ENCODE data around the gene UNC5A.

UNC5A gene

DNA sequence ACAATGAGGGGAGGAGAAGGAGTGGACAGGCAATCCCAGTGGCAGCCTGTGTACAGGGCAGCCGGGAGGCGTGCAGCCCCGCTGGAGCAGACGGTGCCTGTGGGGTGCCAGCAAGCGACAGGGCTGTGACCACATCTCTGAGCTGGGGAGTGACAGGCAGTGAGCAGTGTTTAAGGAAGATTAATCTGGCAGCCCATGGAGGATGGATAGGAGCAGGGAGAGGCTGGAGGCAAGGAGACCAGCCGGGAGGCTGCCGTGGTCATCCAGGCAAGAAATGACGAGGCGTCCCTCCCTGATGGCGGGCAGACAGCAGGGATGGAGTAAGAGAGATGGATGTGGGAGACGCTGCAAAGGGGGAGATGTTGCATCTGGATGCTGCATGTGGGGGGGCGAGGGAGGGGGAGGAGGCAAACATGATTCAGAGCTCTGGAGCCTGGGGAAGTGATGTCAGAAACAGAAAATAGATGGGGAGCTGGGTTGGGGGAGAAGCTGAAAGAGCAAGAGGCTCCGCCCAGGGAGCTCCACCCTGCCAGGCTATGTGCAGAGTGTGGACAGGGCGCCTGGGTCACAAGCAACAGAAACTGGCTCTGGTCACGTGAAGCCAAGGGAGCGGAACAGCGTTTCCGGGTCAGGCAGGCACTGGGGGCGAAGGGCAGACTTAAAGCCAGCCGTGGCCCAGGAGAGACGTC is 12.6 kb downstream of the UNC5A start:
- TF ChIP-seq, protein P1, sequence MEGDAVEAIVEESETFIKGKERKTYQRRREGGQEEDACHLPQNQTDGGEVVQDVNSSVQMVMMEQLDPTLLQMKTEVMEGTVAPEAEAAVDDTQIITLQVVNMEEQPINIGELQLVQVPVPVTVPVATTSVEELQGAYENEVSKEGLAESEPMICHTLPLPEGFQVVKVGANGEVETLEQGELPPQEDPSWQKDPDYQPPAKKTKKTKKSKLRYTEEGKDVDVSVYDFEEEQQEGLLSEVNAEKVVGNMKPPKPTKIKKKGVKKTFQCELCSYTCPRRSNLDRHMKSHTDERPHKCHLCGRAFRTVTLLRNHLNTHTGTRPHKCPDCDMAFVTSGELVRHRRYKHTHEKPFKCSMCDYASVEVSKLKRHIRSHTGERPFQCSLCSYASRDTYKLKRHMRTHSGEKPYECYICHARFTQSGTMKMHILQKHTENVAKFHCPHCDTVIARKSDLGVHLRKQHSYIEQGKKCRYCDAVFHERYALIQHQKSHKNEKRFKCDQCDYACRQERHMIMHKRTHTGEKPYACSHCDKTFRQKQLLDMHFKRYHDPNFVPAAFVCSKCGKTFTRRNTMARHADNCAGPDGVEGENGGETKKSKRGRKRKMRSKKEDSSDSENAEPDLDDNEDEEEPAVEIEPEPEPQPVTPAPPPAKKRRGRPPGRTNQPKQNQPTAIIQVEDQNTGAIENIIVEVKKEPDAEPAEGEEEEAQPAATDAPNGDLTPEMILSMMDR (IDR thresholded peaks at IDR 0.05; ENCODE audit: insufficient read depth, low read length, missing control alignments) = no peak
- ChIA-PET CTCF (no interaction called here), POLR2A (no interaction called here)
- H3K4me3 ChIP-seq (ENCODE audit: low read depth, low read length) = no peak overlapping the region
- DNase-seq (ENCODE audit: low read depth, low spot score) = no peak

DNA sequence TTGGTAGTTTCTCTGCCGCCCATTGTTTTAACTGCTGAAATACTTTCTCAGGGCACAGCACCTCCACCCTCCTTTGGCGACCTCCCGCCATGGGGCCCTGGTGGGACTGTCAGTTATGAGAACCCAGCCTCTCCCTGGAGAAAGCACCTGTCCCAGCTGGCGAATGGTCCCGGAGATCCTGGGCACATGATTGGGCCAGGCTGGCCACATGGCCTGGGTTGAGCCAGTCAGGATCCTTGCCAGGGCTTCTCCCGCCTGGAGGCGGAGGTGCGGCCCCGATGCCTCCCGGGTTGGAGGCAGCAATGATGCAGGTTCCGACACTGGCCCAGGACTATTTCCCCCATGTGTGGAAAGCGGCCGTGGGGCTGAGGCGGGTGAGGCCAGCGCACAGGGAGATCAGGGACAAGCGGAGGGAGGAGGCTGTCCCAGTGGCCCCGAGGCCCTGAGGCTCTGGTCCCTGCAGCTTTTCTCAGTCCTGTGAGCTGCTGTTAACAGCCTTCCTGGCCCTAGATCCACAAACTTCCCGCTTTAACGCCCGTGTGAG is 13.6 kb downstream of the UNC5A start:
- DNase-seq (ENCODE audit: low read depth, low spot score) = no peak
- TF ChIP-seq, protein P1 (IDR thresholded peaks at IDR 0.05; ENCODE audit: insufficient read depth, low read length, missing control alignments) = no peak
- ChIA-PET CTCF (no interaction called here), POLR2A (no interaction called here)
- H3K4me3 ChIP-seq (ENCODE audit: low read depth, low read length) = no peak overlapping the region

DNA sequence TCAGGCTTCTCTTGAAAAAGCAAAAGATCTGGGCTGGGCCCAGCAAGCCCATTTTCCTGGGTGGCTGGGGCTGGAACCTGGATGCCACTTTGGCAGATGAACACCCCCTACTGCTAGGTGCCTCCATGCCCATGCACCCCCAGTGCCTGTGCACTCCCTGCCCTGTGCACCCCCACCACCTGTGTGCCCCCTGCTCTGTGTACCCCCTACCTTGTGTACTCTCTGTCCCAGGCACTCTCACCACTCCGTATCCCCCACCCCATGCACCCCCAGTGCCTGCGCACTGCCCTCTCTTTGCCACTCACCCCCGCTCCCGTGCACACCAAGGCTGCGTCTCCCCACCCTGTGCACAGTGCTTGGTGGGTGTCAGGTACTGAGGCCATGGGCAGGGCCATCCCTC is 14.2 kb downstream of the UNC5A start:
- TF ChIP-seq, protein P1 (IDR thresholded peaks at IDR 0.05; ENCODE audit: insufficient read depth, low read length, missing control alignments) = no peak
- DNase-seq (ENCODE audit: low read depth, low spot score) = no peak
- CTCF ChIA-PET = no interaction called here
- no peak overlapping the region for H3K4me3 ChIP-seq (ENCODE audit: low read depth, low read length)
- POLR2A ChIA-PET = no interaction called here

DNA sequence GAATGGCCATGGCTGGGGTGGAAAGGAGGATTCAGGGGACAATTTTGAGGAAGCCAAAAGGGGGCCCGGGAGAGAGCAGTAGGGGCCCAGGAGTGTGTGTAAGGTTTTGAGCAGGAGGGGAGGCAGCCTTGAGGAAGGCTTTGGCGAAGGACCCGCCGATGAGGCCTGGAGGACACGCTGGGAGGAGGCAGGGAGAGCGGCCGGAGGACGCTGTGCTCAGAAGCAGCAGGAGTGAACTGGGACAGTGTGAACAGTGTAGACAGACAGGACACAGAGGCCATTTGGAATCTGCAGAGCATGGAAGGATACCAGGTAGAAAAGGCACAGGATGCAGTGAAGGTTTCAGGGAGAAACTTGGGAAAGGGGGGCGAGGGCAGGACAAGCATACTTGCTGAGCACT is 14.9 kb downstream of the UNC5A start:
- H3K4me3 ChIP-seq (ENCODE audit: low read depth, low read length) = no peak overlapping the region
- TF ChIP-seq, protein P1 (IDR thresholded peaks at IDR 0.05; ENCODE audit: insufficient read depth, low read length, missing control alignments) = no peak
- no peak for DNase-seq (ENCODE audit: low read depth, low spot score)
- ChIA-PET CTCF (no interaction called here), POLR2A (no interaction called here)

DNA sequence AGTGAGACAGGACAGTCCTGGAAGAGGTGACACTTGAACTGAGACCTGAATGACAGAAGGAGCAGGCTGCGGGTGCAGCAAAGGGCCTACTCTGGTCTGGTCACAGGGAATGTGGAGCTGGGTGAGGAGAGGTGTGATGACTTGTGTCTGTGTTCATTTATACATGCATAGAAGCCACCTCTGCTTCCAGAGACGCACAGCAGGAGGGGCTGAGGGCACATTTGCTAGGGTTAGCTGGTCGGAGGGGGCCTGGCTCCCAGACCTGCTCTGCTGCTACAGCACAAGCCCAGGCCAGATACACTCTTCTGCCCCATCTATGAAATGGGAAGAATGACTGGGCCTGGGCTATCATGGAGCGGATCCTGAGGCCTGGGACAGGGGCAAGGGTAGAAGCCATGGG is 15.6 kb downstream of the UNC5A start:
- ChIA-PET CTCF (no interaction called here), POLR2A (no interaction called here)
- no peak for DNase-seq (ENCODE audit: low read depth, low spot score)
- TF ChIP-seq, protein P1 (IDR thresholded peaks at IDR 0.05; ENCODE audit: insufficient read depth, low read length, missing control alignments) = no peak
- no peak overlapping the region for H3K4me3 ChIP-seq (ENCODE audit: low read depth, low read length)

DNA sequence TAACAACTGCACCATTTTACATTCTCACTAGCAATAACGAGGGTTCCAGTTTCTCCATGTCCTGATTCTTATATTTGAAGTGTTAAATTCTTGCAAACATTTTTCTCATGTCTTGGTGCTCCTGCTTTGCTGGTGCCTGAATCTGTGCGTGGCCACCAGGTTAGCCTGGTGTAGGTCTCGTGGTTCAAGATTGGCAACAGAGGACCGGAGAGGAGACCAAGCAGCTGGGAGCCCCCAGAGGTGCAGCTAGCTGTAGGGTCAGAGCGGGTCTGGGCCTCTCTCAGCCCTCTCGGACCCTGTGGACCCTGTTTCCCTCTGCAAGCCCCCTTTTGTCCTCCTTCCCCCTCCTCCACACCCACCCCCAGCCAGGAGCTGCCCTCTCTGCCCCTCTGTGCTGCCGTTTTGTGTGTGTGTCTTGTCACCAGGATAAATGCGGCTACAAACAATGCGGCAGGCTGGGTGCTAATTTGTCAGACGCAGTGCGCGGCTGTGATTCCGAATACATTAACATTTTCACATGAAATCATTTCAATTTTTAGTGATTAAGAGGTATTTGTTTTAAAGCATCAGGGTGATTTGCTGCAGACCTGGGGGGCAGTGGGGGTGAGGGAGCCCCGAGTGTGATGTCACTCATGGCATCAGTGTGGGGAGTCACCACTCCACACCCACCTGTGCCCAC is 17.5 kb downstream of the UNC5A start:
- DNase-seq (ENCODE audit: low read depth, low spot score) = no peak
- TF ChIP-seq, protein P1 (IDR thresholded peaks at IDR 0.05; ENCODE audit: insufficient read depth, low read length, missing control alignments) = no peak
- ChIA-PET POLR2A (no interaction called here), CTCF (interaction anchor here (1.1 kb wide), 1 partner anchor 9 kb away, joined by 3 read pairs; no protein-coding TSS in a partner anchor)
- no peak overlapping the region for H3K4me3 ChIP-seq (ENCODE audit: low read depth, low read length)
